OCI-LY7 (cell line): Measurements from ENCODE around the gene TRIM7. TPM values are rescaled to one million over a fixed set of nuclear protein-coding genes. Genes with fewer than 3 reads are reported as not detected.

ENCODE experiments used
- BruUV-seq: library from RNA; stranded (reverse); fragments of 400-500 nt; replicated peaks from 2 replicates; lab custom pipeline; 2021; lab: Mats Ljungman, UMichigan
- CTCF ChIA-PET: fragments of 300-600 bp; sonication (Branson Sonifier 250); formaldehyde crosslinking; loops from one replicate; lab custom pipeline; 2022; ENCODE audit warnings: antibody characterized with exemption; ENCODE audit not compliant: unreplicated experiment; lab: Charles Lee
- POLR2A ChIA-PET: fragments of 300-600 bp; sonication (Branson Sonifier 250); formaldehyde crosslinking; loops from one replicate; lab custom pipeline; 2022; ENCODE audit warnings: antibody characterized with exemption; lab: Charles Lee
- DNase-seq: peaks from one replicate; pipeline ENCODE4 v3.0.0-alpha.2; 2015; ENCODE audit warnings: low spot score
- H2AFZ ChIP-seq: fragments of 200-600 bp; sonication (generic), shearing (Covaris generic); 2 replicates; pipeline ENCODE4 v1.6.1; 2014; ENCODE audit warnings: mild to moderate bottlenecking, antibody characterized with exemption, low read length, moderate library complexity
- H3K27ac ChIP-seq: fragments of 200-600 bp; sonication (generic); 2 replicates; pipeline ENCODE4 v1.5.1; 2014; ENCODE audit warnings: mixed run types, low read depth, mild to moderate bottlenecking, moderate library complexity, low read length, inconsistent platforms; ENCODE audit not compliant: poor library complexity, severe bottlenecking
- H3K36me3 ChIP-seq: fragments of 200-600 bp; sonication (generic); 2 replicates; pipeline ENCODE4 v1.6.1; 2014; ENCODE audit warnings: mild to moderate bottlenecking, antibody characterized with exemption, low read length, moderate library complexity, mixed read lengths; ENCODE audit not compliant: insufficient read depth
- H3K4me1 ChIP-seq: fragments of 200-600 bp; sonication (generic); 2 replicates; pipeline ENCODE4 v1.5.1; 2014; ENCODE audit warnings: mild to moderate bottlenecking, low read length; ENCODE audit not compliant: insufficient read depth, poor library complexity, severe bottlenecking
- H3K4me2 ChIP-seq: fragments of 200-600 bp; sonication (generic); 2 replicates; pipeline ENCODE4 v1.6.1; 2014; ENCODE audit warnings: mild to moderate bottlenecking, low read length
- H3K4me3 ChIP-seq: fragments of 200-600 bp; sonication (generic); 2 replicates; pipeline ENCODE4 v1.5.1; 2014; ENCODE audit warnings: mild to moderate bottlenecking, low read depth, low read length; ENCODE audit not compliant: poor library complexity, severe bottlenecking
- H3K79me2 ChIP-seq: fragments of 200-600 bp; sonication (generic); 2 replicates; pipeline ENCODE4 v1.6.1; 2016; ENCODE audit warnings: low read depth, mild to moderate bottlenecking, low read length, moderate library complexity, mixed read lengths; ENCODE audit not compliant: insufficient read depth
- H3K9me2 ChIP-seq: fragments of 200-600 bp; sonication (generic); 2 replicates; pipeline ENCODE4 v1.6.1; 2016; ENCODE audit warnings: mild to moderate bottlenecking, low read length, mixed read lengths; ENCODE audit not compliant: insufficient read depth
- H3K9me3 ChIP-seq: fragments of 200-600 bp; sonication (generic); 2 replicates; pipeline ENCODE4 v1.6.1; 2014; ENCODE audit warnings: mild to moderate bottlenecking, mixed run types, low read length, mixed read lengths
- H4K20me1 ChIP-seq: fragments of 200-600 bp; sonication (generic); 2 replicates; pipeline ENCODE4 v1.6.1; 2014; ENCODE audit warnings: mild to moderate bottlenecking, antibody characterized with exemption, low read length, moderate library complexity, mixed read lengths; ENCODE audit not compliant: insufficient read depth
- CTCF ChIP-seq: fragments of 200-600 bp; sonication (generic); conservative IDR thresholded peaks from 2 replicates; pipeline ENCODE4 v1.5.1; 2014; ENCODE audit warnings: mild to moderate bottlenecking, antibody characterized with exemption, low read length, moderate library complexity, mixed read lengths
- EZH2phosphoT487 ChIP-seq: fragments of 200-600 bp; sonication (generic); IDR thresholded peaks from 2 replicates; pipeline ENCODE4 v1.6.1; 2018; ENCODE audit warnings: low read depth, borderline replicate concordance, mild to moderate bottlenecking, mixed run types, antibody characterized with exemption, low read length, moderate library complexity, mixed read lengths
- intact Hi-C: fragments of 100-400 bp; cut with micrococcal nuclease; formaldehyde crosslinking; loops from one replicate; pipeline ENCODE4 v1.10.0; 2022; ENCODE audit not compliant: unreplicated experiment
- total RNA-seq, 2 experiments: library from RNA; depleted of rRNA in 1 of 2; stranded (reverse); fragments of >200 nt in 1 of 2; shearing (Covaris generic) in 1 of 2; gene quantifications; 2 replicates each; pipeline ENCODE4 v1.2.3, GENCODE V29; 2014 to 2022

TRIM7 gene
- total RNA-seq, 2 experiments from 2014 or later: 0.22 to 1.8 TPM

- H3K4me3 ChIP-seq: no peak overlapping the region
- DNase-seq: no peak
- H2AFZ ChIP-seq: no peak overlapping the region
- TF ChIP-seq CTCF (no peak), EZH2phosphoT487 (no peak)
- no peaks in the 10 kb centered on the region for H3K9me2 ChIP-seq
- BruUV-seq: no TSS peak
- no peaks in the 10 kb centered on the region for H3K9me3 ChIP-seq
- H3K36me3 ChIP-seq: no peaks in the 10 kb centered on the region
- ChIA-PET POLR2A (interaction anchor here (2.1 kb wide), 1 partner anchor 18 kb away, joined by 8 read pairs; no protein-coding TSS in a partner anchor), CTCF (no interaction called here)
- H3K79me2 ChIP-seq: no peaks in the 10 kb centered on the region
- peaks cover 38% of the 10 kb centered on the region for H3K4me1 ChIP-seq
- H3K4me2 ChIP-seq: no peak overlapping the region
- H3K27ac ChIP-seq: no peak overlapping the region
- no peaks in the 10 kb centered on the region for H4K20me1 ChIP-seq
- intact Hi-C loops: no loop called here
Measured at GRCh38 chr5:181186022-181186421, 19.0 kb downstream of the TRIM7 start.

GRCh38 chr5:181185560-181185959, 19.4 kb downstream of the TRIM7 start:
- H3K9me3 ChIP-seq: no peaks in the 10 kb centered on the region
- no peak overlapping the region for H2AFZ ChIP-seq
- no peak overlapping the region for H3K4me2 ChIP-seq
- intact Hi-C loops: no loop called here
- no TSS peak for BruUV-seq
- no peaks in the 10 kb centered on the region for H4K20me1 ChIP-seq
- TF ChIP-seq EZH2phosphoT487 (no peak), CTCF (no peak)
- ChIA-PET POLR2A (interaction anchor here (0.9 to 2.1 kb wide), 6 partner anchors 18 to 75 kb away, joined by 4 to 11 read pairs (median 8); partner anchors contain the start of genes TRIM41 and TRIM52), CTCF (interaction anchor here (1.0 kb wide), 1 partner anchor 39 kb away, joined by 4 read pairs; no protein-coding TSS in a partner anchor)
- no peaks in the 10 kb centered on the region for H3K36me3 ChIP-seq
- no peak overlapping the region for H3K4me3 ChIP-seq
- no peaks in the 10 kb centered on the region for H3K9me2 ChIP-seq
- peaks cover 38% of the 10 kb centered on the region for H3K4me1 ChIP-seq
- DNase-seq: no peak
- no peaks in the 10 kb centered on the region for H3K79me2 ChIP-seq
- H3K27ac ChIP-seq: no peak overlapping the region

DNA sequence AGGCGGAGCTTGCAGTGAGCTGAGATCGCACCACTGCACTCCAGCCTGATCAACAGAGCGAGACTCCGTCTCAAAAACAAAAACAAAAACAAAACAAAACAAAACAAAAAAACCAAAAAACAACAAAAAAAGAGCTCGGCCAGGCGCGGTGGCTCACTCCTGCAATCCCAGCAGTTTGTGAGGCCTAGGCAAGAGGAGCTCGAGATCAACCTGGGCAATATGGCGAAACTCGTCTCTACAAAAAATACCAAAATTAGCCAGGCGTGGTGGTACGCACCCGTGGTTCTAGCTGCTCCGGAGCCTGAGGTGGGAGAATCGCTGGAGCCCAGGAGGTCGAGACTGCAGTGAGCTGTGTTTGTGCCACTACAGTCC, 20.2 kb downstream of the TRIM7 start:
- POLR2A ChIA-PET: interaction anchor here (0.6 to 2.1 kb wide), 12 partner anchors 12 to 134 kb away, joined by 3 to 13 read pairs (median 6); partner anchors contain the start of genes TRIM41 and TRIM52
- intact Hi-C loops: loop anchor here (1.0 kb wide), 1 partner anchor 25 kb away; no protein-coding TSS in a partner anchor
- Histone ChIP-seq H3K4me3 (peak overlapping the region; percentile 70), H3K36me3 (no peaks in the 10 kb centered on the region), H3K27ac (peak overlapping the region; percentile 70), H3K4me1 (peaks cover 38% of the 10 kb centered on the region), H4K20me1 (no peaks in the 10 kb centered on the region), H3K4me2 (peak overlapping the region; percentile 94), H3K9me2 (no peaks in the 10 kb centered on the region), H3K9me3 (no peaks in the 10 kb centered on the region), H2AFZ (peak overlapping the region; percentile 76; the same call in 1 of the 2 replicates), H3K79me2 (no peaks in the 10 kb centered on the region)
- no peak for TF ChIP-seq EZH2phosphoT487
- TF ChIP-seq CTCF: no peak
- CTCF ChIA-PET: interaction anchor here (0.6 to 1.0 kb wide), 4 partner anchors 11 to 40 kb away, joined by 3 to 4 read pairs (median 4); no protein-coding TSS in a partner anchor
- no peak for DNase-seq
- no TSS peak for BruUV-seq
